Panc1 (cell line): ENCODE measurements around the gene MGAT4C. TPM values are rescaled to one million over a fixed set of nuclear protein-coding genes. Genes with fewer than 3 reads are reported as not detected.

Source experiments
- ATAC-seq: fragments of 200-7000 bp; cut with Tn5 transposase; 2 replicates; pipeline ENCODE4 v1.9.1; 2020; ENCODE audit warnings: mild to moderate bottlenecking, moderate library complexity
- BruUV-seq: library from RNA; stranded (reverse); fragments of 400-500 nt; replicated peaks from 2 replicates; lab custom pipeline; 2021; lab: Mats Ljungman, UMichigan
- CTCF ChIA-PET: fragments of 300-600 bp; sonication (Branson Sonifier 250); formaldehyde crosslinking; loops from one replicate; lab custom pipeline; 2022; ENCODE audit warnings: antibody characterized with exemption; lab: Charles Lee
- POLR2A ChIA-PET: fragments of 300-600 bp; sonication (Branson Sonifier 250); formaldehyde crosslinking; loops from one replicate; lab custom pipeline; 2022; ENCODE audit warnings: antibody characterized with exemption; lab: Charles Lee
- DNase-seq: peaks from one replicate; pipeline ENCODE4 v3.0.0-alpha.2; 2010; ENCODE audit warnings: low read depth, low spot score
- H3K27ac ChIP-seq: 2 replicates; pipeline ENCODE4 v1.5.1; 2011; ENCODE audit warnings: mild to moderate bottlenecking, low read length, inconsistent platforms
- H3K27me3 ChIP-seq: fragments of 200-500 bp; sonication (Bioruptor generic); 2 replicates; pipeline ENCODE4 v1.6.0; 2014; ENCODE audit warnings: low read length, inconsistent platforms; ENCODE audit not compliant: control insufficient read depth, insufficient read depth
- H3K36me3 ChIP-seq: fragments of 200-500 bp; sonication (Bioruptor generic); 2 replicates; pipeline ENCODE4 v1.5.1; 2014; ENCODE audit warnings: inconsistent platforms, mild to moderate bottlenecking, low read length, moderate library complexity; ENCODE audit not compliant: control insufficient read depth, insufficient read depth
- H3K4me1 ChIP-seq: 2 replicates; pipeline ENCODE4 v1.5.1; 2011; ENCODE audit warnings: inconsistent platforms, mild to moderate bottlenecking, low read length, moderate library complexity; ENCODE audit not compliant: control insufficient read depth, insufficient read depth
- H3K4me3 ChIP-seq, 2 experiments: 2 replicates each; pipeline ENCODE4 v1.5.1; 2011 to 2012; ENCODE audit warnings: low read depth in 2 of 2, low read length in 2 of 2, mild to moderate bottlenecking in 2 of 2, inconsistent platforms in 1 of 2, moderate library complexity in 1 of 2
- H3K9me3 ChIP-seq: fragments of 200-500 bp; sonication (Bioruptor generic); 2 replicates; pipeline ENCODE4 v1.5.1; 2014; ENCODE audit warnings: low read depth, mild to moderate bottlenecking, inconsistent platforms, low read length, moderate library complexity; ENCODE audit not compliant: control insufficient read depth, insufficient read depth
- POLR2AphosphoS5 ChIP-seq: IDR thresholded peaks from 2 replicates; pipeline ENCODE4 v1.6.1; 2012; ENCODE audit warnings: mild to moderate bottlenecking, low read depth, low read length, moderate library complexity
- SIN3A ChIP-seq: IDR thresholded peaks from 2 replicates; pipeline ENCODE4 v1.6.1; 2012; ENCODE audit warnings: low read depth, mild to moderate bottlenecking, low read length, moderate library complexity, borderline replicate concordance; ENCODE audit not compliant: insufficient read depth
- TCF7L2 ChIP-seq: IDR thresholded peaks from 2 replicates; pipeline ENCODE4 v1.6.1; 2011; ENCODE audit warnings: mild to moderate bottlenecking, low read depth, low read length, inconsistent platforms
- in situ Hi-C: cut with HindIII; loops from 2 replicates; pipeline ENCODE4 v1.10.0; 2016; ENCODE audit warnings: low sequenced_read_pairs, low pct_unique_long_range_greater_than_20kb
- intact Hi-C: fragments of 100-400 bp; cut with micrococcal nuclease; formaldehyde crosslinking; loops from one replicate; pipeline ENCODE4 v1.10.0; 2022; ENCODE audit not compliant: unreplicated experiment
- total RNA-seq: library from RNA; stranded (reverse); gene quantifications from one replicate; pipeline ENCODE4 v1.2.1, GENCODE V29; 2021; ENCODE audit not compliant: unreplicated experiment
- TF ChIP-seq, protein P1 (sequence below): fragments of 450-650 bp; IDR thresholded peaks from 2 replicates; pipeline ENCODE4 v1.5.1; 2017; ENCODE audit warnings: mild to moderate bottlenecking
- TF ChIP-seq, protein P2 (sequence below), 2 experiments: IDR thresholded peaks; 2 replicates each; pipeline ENCODE4 v1.6.1; 2011 to 2012; ENCODE audit warnings: low read depth in 2 of 2, control low read depth in 1 of 2, low read length in 1 of 2, mild to moderate bottlenecking in 1 of 2, moderate library complexity in 1 of 2; ENCODE audit not compliant: insufficient read depth in 1 of 2

Gene MGAT4C
- total RNA-seq, 1 experiment from 2014 or later: not detected

DNA sequence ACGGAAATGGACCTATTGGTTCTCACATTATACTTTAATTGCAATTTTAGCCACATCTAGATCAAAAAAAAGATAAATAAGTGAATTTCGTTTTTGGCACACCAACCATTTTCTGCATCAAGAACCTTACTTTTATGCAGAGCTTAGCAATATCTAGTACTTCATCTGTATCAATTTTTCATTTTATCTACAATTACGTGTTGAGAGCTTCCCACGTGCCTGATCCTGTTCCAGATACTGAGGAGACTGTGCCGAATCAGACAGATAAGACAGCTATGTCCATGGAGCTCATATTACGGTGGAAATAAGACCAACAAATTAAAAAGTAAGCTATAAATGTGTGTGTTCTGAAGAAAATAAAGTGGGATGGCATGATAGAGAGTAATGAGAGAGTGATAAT lies 101.6 kb downstream of the MGAT4C start:
- H3K27me3 ChIP-seq: no peaks in the 10 kb centered on the region
- H3K4me1 ChIP-seq: no peaks in the 10 kb centered on the region
- in situ Hi-C loops (no loop called here), intact Hi-C loops (no loop called here)
- H3K36me3 ChIP-seq: no peaks in the 10 kb centered on the region
- TF ChIP-seq, protein P1, sequence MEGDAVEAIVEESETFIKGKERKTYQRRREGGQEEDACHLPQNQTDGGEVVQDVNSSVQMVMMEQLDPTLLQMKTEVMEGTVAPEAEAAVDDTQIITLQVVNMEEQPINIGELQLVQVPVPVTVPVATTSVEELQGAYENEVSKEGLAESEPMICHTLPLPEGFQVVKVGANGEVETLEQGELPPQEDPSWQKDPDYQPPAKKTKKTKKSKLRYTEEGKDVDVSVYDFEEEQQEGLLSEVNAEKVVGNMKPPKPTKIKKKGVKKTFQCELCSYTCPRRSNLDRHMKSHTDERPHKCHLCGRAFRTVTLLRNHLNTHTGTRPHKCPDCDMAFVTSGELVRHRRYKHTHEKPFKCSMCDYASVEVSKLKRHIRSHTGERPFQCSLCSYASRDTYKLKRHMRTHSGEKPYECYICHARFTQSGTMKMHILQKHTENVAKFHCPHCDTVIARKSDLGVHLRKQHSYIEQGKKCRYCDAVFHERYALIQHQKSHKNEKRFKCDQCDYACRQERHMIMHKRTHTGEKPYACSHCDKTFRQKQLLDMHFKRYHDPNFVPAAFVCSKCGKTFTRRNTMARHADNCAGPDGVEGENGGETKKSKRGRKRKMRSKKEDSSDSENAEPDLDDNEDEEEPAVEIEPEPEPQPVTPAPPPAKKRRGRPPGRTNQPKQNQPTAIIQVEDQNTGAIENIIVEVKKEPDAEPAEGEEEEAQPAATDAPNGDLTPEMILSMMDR: no peak
- TF ChIP-seq TCF7L2 (no peak), SIN3A (no peak)
- H3K27ac ChIP-seq: no peak overlapping the region
- no peaks in the 10 kb centered on the region for H3K9me3 ChIP-seq
- H3K4me3 ChIP-seq: no peak overlapping the region
- POLR2A ChIA-PET: no interaction called here
- BruUV-seq: no TSS peak
- CTCF ChIA-PET: no interaction called here
- no peak for ATAC-seq
- DNase-seq: no peak

DNA sequence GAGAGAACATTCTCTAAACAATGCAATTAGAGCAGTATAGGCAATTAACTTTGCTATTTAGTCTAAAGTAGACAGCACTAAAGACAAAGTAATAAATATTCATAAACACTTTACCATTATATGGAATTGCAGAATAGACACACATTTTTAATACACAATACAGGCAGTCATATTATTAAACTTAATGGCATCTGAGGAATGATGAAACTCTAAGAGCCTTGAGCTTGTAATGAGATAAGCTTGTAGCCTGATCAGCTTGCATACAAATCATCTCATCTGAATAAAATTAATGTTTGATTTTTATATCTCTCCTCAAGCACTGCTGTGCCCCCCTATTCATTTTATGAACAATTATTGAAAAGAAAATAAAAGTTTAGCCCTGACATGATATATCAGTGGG lies 107.6 kb downstream of the MGAT4C start:
- ChIA-PET POLR2A (no interaction called here), CTCF (no interaction called here)
- no peak for ATAC-seq
- intact Hi-C loops (no loop called here), in situ Hi-C loops (no loop called here)
- Histone ChIP-seq H3K4me3 (no peak overlapping the region), H3K36me3 (no peaks in the 10 kb centered on the region), H3K9me3 (no peaks in the 10 kb centered on the region), H3K4me1 (no peaks in the 10 kb centered on the region), H3K27me3 (no peaks in the 10 kb centered on the region), H3K27ac (no peak overlapping the region)
- DNase-seq: no peak
- BruUV-seq: no TSS peak
- TF ChIP-seq, protein P1: no peak
- TF ChIP-seq TCF7L2 (no peak), SIN3A (no peak), POLR2AphosphoS5 (no peak)
- TF ChIP-seq, protein P2, sequence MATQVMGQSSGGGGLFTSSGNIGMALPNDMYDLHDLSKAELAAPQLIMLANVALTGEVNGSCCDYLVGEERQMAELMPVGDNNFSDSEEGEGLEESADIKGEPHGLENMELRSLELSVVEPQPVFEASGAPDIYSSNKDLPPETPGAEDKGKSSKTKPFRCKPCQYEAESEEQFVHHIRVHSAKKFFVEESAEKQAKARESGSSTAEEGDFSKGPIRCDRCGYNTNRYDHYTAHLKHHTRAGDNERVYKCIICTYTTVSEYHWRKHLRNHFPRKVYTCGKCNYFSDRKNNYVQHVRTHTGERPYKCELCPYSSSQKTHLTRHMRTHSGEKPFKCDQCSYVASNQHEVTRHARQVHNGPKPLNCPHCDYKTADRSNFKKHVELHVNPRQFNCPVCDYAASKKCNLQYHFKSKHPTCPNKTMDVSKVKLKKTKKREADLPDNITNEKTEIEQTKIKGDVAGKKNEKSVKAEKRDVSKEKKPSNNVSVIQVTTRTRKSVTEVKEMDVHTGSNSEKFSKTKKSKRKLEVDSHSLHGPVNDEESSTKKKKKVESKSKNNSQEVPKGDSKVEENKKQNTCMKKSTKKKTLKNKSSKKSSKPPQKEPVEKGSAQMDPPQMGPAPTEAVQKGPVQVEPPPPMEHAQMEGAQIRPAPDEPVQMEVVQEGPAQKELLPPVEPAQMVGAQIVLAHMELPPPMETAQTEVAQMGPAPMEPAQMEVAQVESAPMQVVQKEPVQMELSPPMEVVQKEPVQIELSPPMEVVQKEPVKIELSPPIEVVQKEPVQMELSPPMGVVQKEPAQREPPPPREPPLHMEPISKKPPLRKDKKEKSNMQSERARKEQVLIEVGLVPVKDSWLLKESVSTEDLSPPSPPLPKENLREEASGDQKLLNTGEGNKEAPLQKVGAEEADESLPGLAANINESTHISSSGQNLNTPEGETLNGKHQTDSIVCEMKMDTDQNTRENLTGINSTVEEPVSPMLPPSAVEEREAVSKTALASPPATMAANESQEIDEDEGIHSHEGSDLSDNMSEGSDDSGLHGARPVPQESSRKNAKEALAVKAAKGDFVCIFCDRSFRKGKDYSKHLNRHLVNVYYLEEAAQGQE (IDR thresholded peaks at IDR 0.05; ENCODE audit: insufficient read depth in 1 of 2, low read depth in 2 of 2, low read length in 1 of 2): no peak

DNA sequence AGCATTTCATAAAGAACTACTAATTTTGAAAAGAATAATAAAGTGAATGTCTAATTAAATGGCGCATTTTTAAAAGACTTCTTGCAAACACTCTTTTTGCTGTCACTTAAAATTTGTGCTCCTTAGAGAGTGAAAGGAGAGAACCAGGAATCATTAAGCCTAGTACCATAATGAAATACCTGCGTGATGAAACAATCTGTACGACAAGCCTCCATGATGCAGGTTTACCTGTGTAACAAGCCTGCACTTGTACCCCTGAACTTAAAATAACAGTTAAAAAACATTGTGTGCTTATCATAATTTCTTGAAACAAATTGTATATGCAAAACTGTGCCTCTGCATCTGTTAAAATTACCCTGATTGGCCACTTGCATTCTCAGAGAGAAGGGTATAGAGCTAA lies 108.1 kb downstream of the MGAT4C start:
- H3K4me1 ChIP-seq: no peaks in the 10 kb centered on the region
- ChIA-PET CTCF (no interaction called here), POLR2A (no interaction called here)
- H3K27ac ChIP-seq: no peak overlapping the region
- no peak for DNase-seq
- H3K36me3 ChIP-seq: no peaks in the 10 kb centered on the region
- ATAC-seq: no peak
- intact Hi-C loops (no loop called here), in situ Hi-C loops (no loop called here)
- TF ChIP-seq, protein P1: no peak
- TF ChIP-seq, protein P2 (IDR thresholded peaks at IDR 0.05; ENCODE audit: insufficient read depth in 1 of 2, low read depth in 2 of 2, low read length in 1 of 2): no peak
- TF ChIP-seq POLR2AphosphoS5: no peak
- no peak for TF ChIP-seq TCF7L2
- no peak for TF ChIP-seq SIN3A
- H3K27me3 ChIP-seq: no peaks in the 10 kb centered on the region
- H3K9me3 ChIP-seq: no peaks in the 10 kb centered on the region
- no peak overlapping the region for H3K4me3 ChIP-seq
- no TSS peak for BruUV-seq
